ENCODE data around the gene ITIH5.

The ITIH5 gene

GRCh38 chr10:7520507-7521485 is 146.0 kb downstream of the ITIH5 start:
- no peak for DNase-seq (ENCODE audit: low read depth)
- no peak overlapping the region for H3K4me3 ChIP-seq (ENCODE audit: low read length)
- no peak for TF ChIP-seq CTCF (conservative IDR thresholded peaks at IDR 0.05; ENCODE audit: low read length)

- H3K4me3 ChIP-seq (ENCODE audit: low read length), result no peak overlapping the region
- no peak for TF ChIP-seq CTCF (conservative IDR thresholded peaks at IDR 0.05; ENCODE audit: low read length)
- no peak for DNase-seq (ENCODE audit: low read depth)
Measured at GRCh38 chr10:7519351-7519750, 147.4 kb downstream of the ITIH5 start.

- no peak for DNase-seq (ENCODE audit: low read depth)
- H3K4me3 ChIP-seq (ENCODE audit: low read length), result no peak overlapping the region
- TF ChIP-seq CTCF (conservative IDR thresholded peaks at IDR 0.05; ENCODE audit: low read length), result no peak
Measured at GRCh38 chr10:7518693-7519092, 148.1 kb downstream of the ITIH5 start.

DNA sequence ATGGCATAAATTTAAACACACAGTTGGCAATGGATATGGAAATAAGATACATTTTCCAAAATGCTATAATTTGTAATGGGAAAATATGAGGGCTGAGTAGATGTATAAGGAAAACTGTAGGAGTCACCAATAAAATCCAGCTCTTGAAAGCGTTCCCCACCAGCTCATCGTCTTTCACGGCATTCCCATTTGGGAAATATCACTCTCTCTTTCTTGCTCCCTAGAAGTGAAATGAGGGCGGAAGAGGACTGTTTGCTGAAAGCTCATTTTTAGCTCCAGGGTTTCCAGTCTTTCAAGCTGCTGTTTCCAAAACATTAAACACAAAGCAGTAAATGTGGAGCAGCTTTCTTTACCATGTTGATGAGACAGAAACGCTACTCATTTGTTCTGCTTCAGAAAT is 151.3 kb downstream of the ITIH5 start:
- TF ChIP-seq CTCF (conservative IDR thresholded peaks at IDR 0.05; ENCODE audit: low read length), result no peak
- H3K4me3 ChIP-seq (ENCODE audit: low read length), result no peak overlapping the region
- no peak for DNase-seq (ENCODE audit: low read depth)

DNA sequence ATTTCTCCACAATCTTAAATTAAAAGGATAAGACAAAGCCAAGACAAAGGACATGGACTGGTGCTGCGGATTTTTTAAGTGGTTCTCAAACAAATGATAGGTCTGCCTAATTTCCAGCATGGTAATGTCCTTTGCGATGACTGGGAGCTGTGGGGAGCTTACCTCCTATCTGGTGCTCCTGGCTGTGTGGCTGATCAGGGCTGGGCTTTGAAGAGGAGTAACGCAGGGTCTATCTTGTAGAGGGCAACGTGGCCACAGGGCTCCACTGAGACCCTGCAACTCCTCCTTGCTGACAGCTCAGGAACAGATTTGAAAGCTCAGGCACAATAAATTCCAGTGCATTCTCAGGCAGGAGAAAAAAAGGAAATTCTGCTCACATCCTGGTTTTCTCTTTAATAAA is 152.8 kb downstream of the ITIH5 start:
- DNase-seq (ENCODE audit: low read depth), result no peak
- no peak for TF ChIP-seq CTCF (conservative IDR thresholded peaks at IDR 0.05; ENCODE audit: low read length)
- no peak overlapping the region for H3K4me3 ChIP-seq (ENCODE audit: low read length)

DNA sequence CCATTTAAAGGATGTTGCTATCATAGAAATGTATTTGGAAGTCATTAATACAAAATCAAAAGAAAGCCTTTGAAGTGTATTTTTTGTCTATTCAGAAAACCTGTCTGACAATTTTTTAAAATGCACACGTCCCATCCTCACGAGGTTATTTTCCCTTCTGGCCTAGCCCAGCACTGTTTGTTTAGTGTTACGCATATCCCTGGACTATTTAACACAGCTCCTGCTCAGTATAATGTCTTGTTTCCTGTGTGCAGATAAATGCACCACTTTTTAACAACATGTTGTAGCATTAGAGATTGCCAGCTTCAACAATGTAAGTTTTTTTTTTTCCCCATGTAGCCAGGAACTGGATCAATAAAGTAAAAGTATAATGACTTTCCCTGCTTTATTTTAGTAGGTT is 153.3 kb downstream of the ITIH5 start:
- no peak for TF ChIP-seq CTCF (conservative IDR thresholded peaks at IDR 0.05; ENCODE audit: low read length)
- DNase-seq (ENCODE audit: low read depth), result no peak
- H3K4me3 ChIP-seq (ENCODE audit: low read length), result no peak overlapping the region

DNA sequence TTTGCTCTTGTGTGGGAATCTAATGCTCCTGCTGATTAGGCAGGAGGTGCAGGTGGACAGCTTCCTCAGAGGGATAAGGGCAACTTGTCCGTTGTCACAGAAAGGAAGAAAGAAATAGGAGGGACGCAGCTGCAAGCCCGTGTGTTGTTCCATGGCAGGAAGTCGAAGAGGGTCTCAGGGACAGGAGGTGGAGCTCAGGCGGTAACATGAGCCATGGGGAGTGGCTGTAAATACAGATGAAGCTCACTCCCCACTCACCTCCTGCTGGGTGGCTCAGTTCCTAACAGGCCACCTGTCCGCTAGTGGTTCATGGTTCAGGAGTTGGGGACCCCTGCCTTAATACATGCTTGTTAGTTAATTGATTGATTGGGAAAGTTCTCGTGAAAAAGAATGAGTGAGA is 154.3 kb downstream of the ITIH5 start:
- no peak for DNase-seq (ENCODE audit: low read depth)
- no peak overlapping the region for H3K4me3 ChIP-seq (ENCODE audit: low read length)
- TF ChIP-seq CTCF (conservative IDR thresholded peaks at IDR 0.05; ENCODE audit: low read length), result no peak
